CD4-positive, alpha-beta T cell treated with Interleukin-6 for 4 hours (primary cell): Measurements from ENCODE around the gene GVQW3.

Experiments
- DNase-seq: peaks from one replicate; pipeline ENCODE4 v3.0.0-alpha.2; 2020; ENCODE audit warnings: mixed read lengths

GVQW3 gene

DNA sequence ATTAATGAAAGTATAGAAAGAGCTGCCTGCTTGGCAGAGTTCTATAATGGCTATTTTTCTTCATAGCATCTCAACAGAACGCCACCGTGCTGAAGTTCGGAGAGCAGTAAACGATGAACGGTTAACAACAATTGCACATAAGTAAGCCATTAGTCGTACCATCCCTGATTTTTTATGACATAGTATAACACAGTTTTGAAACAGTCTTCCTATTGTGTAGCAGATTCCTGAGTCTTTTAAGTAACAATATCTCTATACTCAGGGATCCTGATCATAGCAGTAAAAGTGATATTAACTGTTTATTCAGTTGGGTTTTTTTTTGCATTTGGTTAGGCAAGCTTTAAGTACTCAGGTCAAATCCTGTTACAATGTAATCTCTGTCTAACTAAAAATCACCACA is 72.1 kb downstream of the GVQW3 start:
- DNase-seq: no peak

DNA sequence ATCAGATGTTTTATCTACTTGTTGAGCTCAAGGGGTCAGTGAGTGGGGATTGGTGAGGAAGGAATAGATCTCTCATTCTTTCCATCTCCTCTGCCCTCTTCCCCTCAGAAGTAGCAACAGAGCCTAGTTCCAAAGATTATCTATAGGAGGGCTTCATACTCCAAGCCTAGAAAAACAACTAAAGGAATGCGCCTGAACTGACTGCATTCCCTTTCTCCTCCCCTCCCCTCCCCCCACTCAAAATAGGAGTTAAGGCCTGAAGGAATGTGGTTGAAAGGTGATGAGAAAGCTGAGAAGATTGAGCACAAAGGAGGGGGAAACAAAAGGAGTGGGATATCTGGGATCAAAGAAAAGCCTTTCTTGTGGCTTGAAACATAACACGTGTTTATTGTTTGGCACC is 74.2 kb downstream of the GVQW3 start:
- no peak for DNase-seq

GRCh38 chr11:76455931-76456330 is 74.8 kb downstream of the GVQW3 start:
- DNase-seq: no peak

- no peak for DNase-seq
These were observed 75.4 kb downstream of the GVQW3 start for GRCh38 chr11:76456571-76456970.
